HepG2 (cell line): Measurements from ENCODE around the gene CTRB2. TPM values are rescaled to one million over a fixed set of nuclear protein-coding genes. Genes with fewer than 3 reads are reported as not detected.

Experiments
- ATAC-seq: fragments of 200-7000 bp; cut with Tn5 transposase; 3 replicates; pipeline ENCODE4 v1.9.1; 2020; ENCODE audit warnings: mild to moderate bottlenecking, moderate library complexity
- BruUV-seq: library from RNA; stranded (reverse); fragments of 400-500 nt; replicated peaks from 2 replicates; lab custom pipeline; 2021; lab: Mats Ljungman, UMichigan
- CTCF ChIA-PET: fragments of 300-600 bp; formaldehyde crosslinking; extraction: SDS; loops from one replicate; lab custom pipeline; 2021; ENCODE audit warnings: low total read pairs, inconsistent platforms, low intra/inter-chr PET ratio; lab: Yijun Ruan, JAX
- POLR2A ChIA-PET: fragments of 350-600 bp; sonication (Branson Sonifier 250); formaldehyde crosslinking; loops from one replicate; lab custom pipeline; 2020; ENCODE audit warnings: antibody characterized with exemption, inconsistent platforms; lab: Yijun Ruan, JAX
- DNase-seq: peaks from one replicate; pipeline ENCODE4 v3.0.0-alpha.2; 2015; ENCODE audit warnings: low spot score
- FAIRE-seq: peaks from 3 replicates; lab custom pipeline; 2011; peaks lifted over from hg19 to GRCh38; lab: Jason Lieb, UNC
- H2AFZ ChIP-seq: one replicate; pipeline ENCODE4 v1.6.1; 2011; ENCODE audit warnings: low read length, inconsistent platforms
- H3K27ac ChIP-seq: fragments of 300-600 bp; 3 replicates; pipeline ENCODE4 v1.8.0; 2011; ENCODE audit warnings: mixed run types, mild to moderate bottlenecking, mixed read lengths, low read length, inconsistent platforms; ENCODE audit not compliant: insufficient read depth; ENCODE audit errors: extremely low read length
- H3K27me3 ChIP-seq, 2 experiments: fragments of 200-600 bp in 1 of 2; 2 replicates in 1 of 2; 3 replicates in 1 of 2; pipeline versions ENCODE4 v1.6.0 to v1.8.0; 2011; ENCODE audit warnings: low read length in 2 of 2, mild to moderate bottlenecking in 2 of 2, moderate library complexity in 2 of 2, inconsistent platforms in 1 of 2; ENCODE audit not compliant: insufficient read depth in 2 of 2, control insufficient read depth in 1 of 2
- H3K36me3 ChIP-seq, 2 experiments: fragments of 200-600 bp in 1 of 2; replicated peaks in 1 of 2; 2 replicates in 1 of 2; 3 replicates in 1 of 2; pipeline versions ENCODE4 v1.5.1 to v1.8.0; 2011; ENCODE audit warnings: low read length in 2 of 2, inconsistent platforms in 1 of 2; ENCODE audit not compliant: insufficient read depth in 2 of 2, control insufficient read depth in 1 of 2
- H3K4me1 ChIP-seq: 2 replicates; pipeline ENCODE4 v1.5.1; 2012; ENCODE audit warnings: low read length, inconsistent platforms; ENCODE audit not compliant: insufficient read depth
- H3K4me2 ChIP-seq: 2 replicates; pipeline ENCODE4 v1.6.0; 2011; ENCODE audit warnings: low read depth, low read length, inconsistent platforms
- H3K4me3 ChIP-seq, 3 experiments: fragments of 200-600 bp in 1 of 3; sonication (generic), shearing (Covaris generic) in 1 of 3; replicated peaks in 1 of 3; 2 replicates each; pipeline ENCODE4 v1.5.1; 2011 to 2016; ENCODE audit warnings: low read length in 3 of 3, inconsistent platforms in 2 of 3, low read depth in 2 of 3, mild to moderate bottlenecking in 2 of 3, control low read depth in 1 of 3, mixed read lengths in 1 of 3; ENCODE audit not compliant: insufficient read depth in 1 of 3
- H3K79me2 ChIP-seq: one replicate; pipeline ENCODE4 v1.6.1; 2011; ENCODE audit warnings: low read length, inconsistent platforms; ENCODE audit not compliant: insufficient read depth
- H3K9ac ChIP-seq: 2 replicates; pipeline ENCODE4 v1.6.0; 2011; ENCODE audit warnings: mild to moderate bottlenecking, low read depth, low read length, inconsistent platforms; ENCODE audit not compliant: insufficient read depth
- H3K9me3 ChIP-seq: 2 replicates; pipeline ENCODE4 v1.5.1; 2012; ENCODE audit warnings: mild to moderate bottlenecking, low read length
- H4K20me1 ChIP-seq: 2 replicates; pipeline ENCODE4 v1.6.0; 2011; ENCODE audit warnings: inconsistent platforms, mild to moderate bottlenecking, low read length, moderate library complexity; ENCODE audit not compliant: insufficient read depth
- PRMT3 ChIP-seq: sonication (generic); formaldehyde crosslinking; IDR thresholded peaks from 2 replicates; pipeline ENCODE4 v1.8.1; 2022; ENCODE audit warnings: low read depth, mild to moderate bottlenecking, moderate library complexity, missing genetic modification reagents, borderline replicate concordance
- ZFY ChIP-seq: sonication (generic); formaldehyde crosslinking; IDR thresholded peaks from 2 replicates; pipeline ENCODE4 v1.4.0; 2020; ENCODE audit warnings: missing genetic modification reagents
- ZMYM3 ChIP-seq: sonication (generic); formaldehyde crosslinking; IDR thresholded peaks from 2 replicates; pipeline ENCODE4 v1.5.1; 2020; ENCODE audit warnings: mild to moderate bottlenecking, missing genetic modification reagents
- ZNF713 ChIP-seq: sonication (generic); formaldehyde crosslinking; IDR thresholded peaks from 2 replicates; pipeline ENCODE4 v1.4.0; 2020; ENCODE audit warnings: mild to moderate bottlenecking, missing genetic modification reagents
- ZNF768 ChIP-seq: sonication (generic); formaldehyde crosslinking; IDR thresholded peaks from 2 replicates; pipeline ENCODE4 v1.4.0; 2020; ENCODE audit warnings: missing genetic modification reagents
- WGBS: methylation state at CpG from one replicate; pipeline ENCODE4 v1.1.6; 2017; ENCODE audit warnings: low lambda C conversion rate; 5-methylcytosine and 5-hydroxymethylcytosine counted together
- in situ Hi-C: cut with HindIII; loops from 2 replicates; pipeline ENCODE4 v1.10.0; 2017; ENCODE audit warnings: low pct_unique_long_range_greater_than_20kb; ENCODE audit not compliant: extremely low pct_ligation_motif_present
- intact Hi-C: fragments of 100-400 bp; cut with micrococcal nuclease; formaldehyde crosslinking; loops from one replicate; pipeline ENCODE4 v1.10.0; 2022; ENCODE audit not compliant: unreplicated experiment
- polyA plus RNA-seq, 8 experiments: library from polyadenylated mRNA; depleted of rRNA in 3 of 8; stranded (reverse) in 7 of 8; unstranded in 1 of 8; fragments of >200 nt; fragmentation: Illumina TruSeq in 4 of 8; extraction: Trizol in 4 of 8; gene quantifications; 2 replicates each; pipeline versions ENCODE4 v1.2.1 to v1.2.3, GENCODE V29; 2011 to 2016; ENCODE audit warnings: low read depth in 4 of 8, missing spikeins in 1 of 8, mixed read lengths in 1 of 8; ENCODE audit not compliant: insufficient read depth in 1 of 8
- total RNA-seq, 5 experiments: library from RNA; depleted of rRNA; stranded (reverse); fragments of >200 nt; fragmentation: Illumina TruSeq; extraction: Trizol; gene quantifications; 2 replicates each; pipeline ENCODE4 v1.2.3, GENCODE V29; 2016; ENCODE audit warnings: low read depth in 1 of 5
- TF ChIP-seq, protein P1 (sequence below): sonication (generic); formaldehyde crosslinking; IDR thresholded peaks from 2 replicates; pipeline ENCODE4 v1.5.1; 2020; ENCODE audit warnings: missing genetic modification reagents, mild to moderate bottlenecking, borderline replicate concordance

CTRB2 gene
- total and polyA plus RNA-seq, 2 of the 13 experiments (the other 11 are each of a cell fraction or from before 2014, with no cell fraction given): 0.13 TPM; not detected in 1

DNA sequence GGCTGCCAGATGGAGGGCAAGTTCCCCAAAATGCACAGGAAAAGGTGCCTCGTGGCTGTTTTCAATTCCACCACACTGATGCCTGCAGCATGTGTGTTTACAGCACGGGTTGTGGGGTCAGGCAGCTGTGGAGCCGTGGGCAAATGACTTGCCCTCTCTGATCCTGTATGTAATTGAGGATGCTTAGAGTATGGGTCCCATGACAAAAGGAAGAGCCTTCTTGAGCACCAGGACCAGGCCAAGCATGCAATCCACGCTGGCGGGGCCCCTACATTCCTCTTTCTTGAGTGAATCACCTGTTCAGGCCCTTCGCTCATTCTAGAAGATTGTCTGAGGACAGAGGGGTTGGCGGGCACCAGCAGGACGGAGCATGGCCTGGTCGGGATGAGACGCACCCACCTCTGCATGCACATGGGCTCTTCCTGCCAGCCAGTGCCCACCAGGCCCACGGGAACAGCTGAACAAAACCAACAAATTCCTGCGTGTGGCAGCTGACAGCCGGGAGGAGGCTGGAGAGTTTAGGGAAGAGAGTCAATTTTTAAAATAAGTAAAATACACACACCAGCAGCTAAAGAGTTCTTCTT is 1.4 kb upstream of the CTRB2 start:
- FAIRE-seq (no peak), ATAC-seq (no peak), DNase-seq (no peak)
- Histone ChIP-seq H4K20me1 (no peaks in the 10 kb centered on the region), H3K9me3 (no peaks in the 10 kb centered on the region), H3K27ac (no peak overlapping the region), H3K4me3 (no peak overlapping the region), H3K36me3 (no peaks in the 10 kb centered on the region), H3K4me1 (peaks cover 16% of the 10 kb centered on the region; the same call in 1 of the 2 replicates), H3K79me2 (no peaks in the 10 kb centered on the region)
- no TSS peak for BruUV-seq
- intact Hi-C loops: no loop called here
- TF ChIP-seq ZNF768 (peak; percentile 86), ZMYM3 (CRISPR knock-in tag) (peak; percentile 56; the same call in 1 of the 2 replicates), ZFY (CRISPR knock-in tag) (no peak), ZNF713 (CRISPR knock-in tag) (no peak), PRMT3 (CRISPR knock-in tag) (no peak)
- TF ChIP-seq, protein P1, sequence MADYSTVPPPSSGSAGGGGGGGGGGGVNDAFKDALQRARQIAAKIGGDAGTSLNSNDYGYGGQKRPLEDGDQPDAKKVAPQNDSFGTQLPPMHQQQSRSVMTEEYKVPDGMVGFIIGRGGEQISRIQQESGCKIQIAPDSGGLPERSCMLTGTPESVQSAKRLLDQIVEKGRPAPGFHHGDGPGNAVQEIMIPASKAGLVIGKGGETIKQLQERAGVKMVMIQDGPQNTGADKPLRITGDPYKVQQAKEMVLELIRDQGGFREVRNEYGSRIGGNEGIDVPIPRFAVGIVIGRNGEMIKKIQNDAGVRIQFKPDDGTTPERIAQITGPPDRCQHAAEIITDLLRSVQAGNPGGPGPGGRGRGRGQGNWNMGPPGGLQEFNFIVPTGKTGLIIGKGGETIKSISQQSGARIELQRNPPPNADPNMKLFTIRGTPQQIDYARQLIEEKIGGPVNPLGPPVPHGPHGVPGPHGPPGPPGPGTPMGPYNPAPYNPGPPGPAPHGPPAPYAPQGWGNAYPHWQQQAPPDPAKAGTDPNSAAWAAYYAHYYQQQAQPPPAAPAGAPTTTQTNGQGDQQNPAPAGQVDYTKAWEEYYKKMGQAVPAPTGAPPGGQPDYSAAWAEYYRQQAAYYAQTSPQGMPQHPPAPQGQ: no peak
- TF ChIP-seq, all 625 proteins: peak for 2
- Histone ChIP-seq H3K27me3 (peaks cover 33 to 74% of the 10 kb centered on the region in 2 experiments), H2AFZ (no peak overlapping the region), H3K4me2 (no peak overlapping the region), H3K9ac (no peak overlapping the region)
- in situ Hi-C loops: no loop called here
- ChIA-PET CTCF (no interaction called here), POLR2A (interaction anchor here (1.4 kb wide), 1 partner anchor 19 kb away, joined by 4 read pairs; no protein-coding TSS in a partner anchor)
- 30% methylated on average over 13 of the region's 13 CpGs for WGBS
